PFSK-1 (cell line): ENCODE results near the gene LGALSL.

Source experiments
- POLR2AphosphoS5 ChIP-seq: IDR thresholded peaks from 2 replicates; pipeline ENCODE4 v1.6.1; 2012; ENCODE audit warnings: low read depth, mild to moderate bottlenecking, control low read depth, low read length, moderate library complexity
- REST ChIP-seq, 2 experiments: IDR thresholded peaks; 2 replicates each; pipeline versions ENCODE4 v1.6.1 to v1.8.0; 2011 to 2012; ENCODE audit warnings: low read depth in 2 of 2, low read length in 2 of 2, control low read depth in 1 of 2, inconsistent platforms in 1 of 2, mild to moderate bottlenecking in 1 of 2, moderate library complexity in 1 of 2; ENCODE audit not compliant: insufficient read depth in 1 of 2
- SIN3A ChIP-seq: IDR thresholded peaks from 2 replicates; pipeline ENCODE4 v1.6.1; 2012; ENCODE audit warnings: mild to moderate bottlenecking, low read length, moderate library complexity, borderline replicate concordance; ENCODE audit not compliant: insufficient read depth

GRCh38 chr2:64472881-64473280, 18.9 kb downstream of the LGALSL start:
- no peak for TF ChIP-seq SIN3A
- TF ChIP-seq REST (IDR thresholded peaks at IDR 0.05; ENCODE audit: insufficient read depth in 1 of 2, low read depth in 2 of 2, low read length in 2 of 2) = no peak
- no peak for TF ChIP-seq POLR2AphosphoS5
